Adipose tissue (tissue), 3 donors: ENCODE measurements around the gene FOXD1. TPM values are rescaled to one million over a fixed set of nuclear protein-coding genes. Genes with fewer than 3 reads are reported as not detected.

Experiments used
- polyA plus RNA-seq, 3 donors: library from polyadenylated mRNA; stranded (reverse); fragments of 200-250 nt; gene quantifications; one replicate each; pipeline ENCODE4 v1.2.3, GENCODE V29; 2013
- donor health status: healthy with polysubstance abuse.
- donor health status: Bipolar disorder and iron deficiency.
- donor health status: healthy.

FOXD1 gene
- polyA plus RNA-seq, 3 donors = 0.05 to 0.34 (median 0.31) TPM

Other genes starting within 250 kb of the FOXD1 start
- gene BTF3, start 49.7 kb upstream of the FOXD1 start, polyA plus RNA-seq = 100 to 1,000 TPM; 398 to 993 (median 677) TPM
- gene ANKRA2, start 116.9 kb upstream of the FOXD1 start, polyA plus RNA-seq = 10 to 100 TPM in 1 of 3 donors, 1 to 10 TPM in 2; 8.1 to 11.7 (median 9.4) TPM
- 1 to 10 TPM; 2.3 to 9.1 (median 3.3) TPM for gene UTP15, start 117.0 kb upstream of the FOXD1 start, polyA plus RNA-seq
- 10 to 100 TPM in 1 of 3 donors, 1 to 10 TPM in 2; 1.9 to 11.6 (median 5.5) TPM for gene ARHGEF28, start 177.4 kb upstream of the FOXD1 start, polyA plus RNA-seq